B cell (primary cell): ENCODE data around the gene ANO2. TPM values are rescaled to one million over a fixed set of nuclear protein-coding genes. Genes with fewer than 3 reads are reported as not detected.

Source experiments
- ATAC-seq: fragments of 200-7000 bp; cut with Tn5 transposase; one replicate; pipeline ENCODE4 v1.10.0; 2021; ENCODE audit warnings: low read depth, mild to moderate bottlenecking, moderate number of reproducible peaks, moderate library complexity
- CTCF ChIA-PET: fragments of 350-600 bp; sonication (Branson Sonifier 250); formaldehyde crosslinking; loops from one replicate; lab custom pipeline; 2021; ENCODE audit warnings: antibody characterized with exemption, inconsistent platforms; lab: Charles Lee
- POLR2A ChIA-PET: fragments of 350-600 bp; sonication (Branson Sonifier 250); formaldehyde crosslinking; loops from one replicate; lab custom pipeline; 2021; ENCODE audit warnings: antibody characterized with exemption; lab: Charles Lee
- DNase-seq: peaks from one replicate; pipeline ENCODE4 v3.0.0; 2013
- H2AFZ ChIP-seq: 2 replicates; pipeline ENCODE4 v1.6.1; 2012; ENCODE audit warnings: mild to moderate bottlenecking, low read depth, low read length; ENCODE audit not compliant: insufficient read depth, poor library complexity, severe bottlenecking
- H3K27ac ChIP-seq, 2 donors: 1 replicate in 1 of 2; 2 replicates in 1 of 2; pipeline ENCODE4 v1.5.1; 2012 to 2013; ENCODE audit warnings: low read length in 2 of 2, mild to moderate bottlenecking in 2 of 2, moderate library complexity in 1 of 2
- H3K27me3 ChIP-seq, 4 experiments: fragments of 200-600 bp in 1 of 4; sonication (generic) in 1 of 4; replicated peaks in 1 of 4; 1 replicate in 2 of 4; 2 replicates in 2 of 4; pipeline versions ENCODE4 v1.6.1 to v1.7.0; 2013 to 2016; ENCODE audit warnings: low read length in 3 of 4, mild to moderate bottlenecking in 2 of 4, mixed read lengths in 1 of 4, moderate library complexity in 1 of 4; ENCODE audit not compliant: insufficient read depth in 4 of 4, control insufficient read depth in 3 of 4; ENCODE audit errors: control extremely low read depth in 1 of 4
- H3K36me3 ChIP-seq, 2 experiments: replicated peaks in 1 of 2; 1 replicate in 1 of 2; 2 replicates in 1 of 2; pipeline versions ENCODE4 v1.6.1 to v1.7.1; 2013; ENCODE audit warnings: low read length in 1 of 2; ENCODE audit not compliant: insufficient read depth in 2 of 2, control insufficient read depth in 1 of 2; ENCODE audit errors: control extremely low read depth in 1 of 2, extremely low read depth in 1 of 2
- H3K4me1 ChIP-seq, 2 donors: fragments of 200-600 bp in 1 of 2; sonication (generic) in 1 of 2; 1 replicate in 1 of 2; 2 replicates in 1 of 2; pipeline versions ENCODE4 v1.5.1 to v1.6.1; 2013 to 2017; ENCODE audit warnings: low read length in 2 of 2; ENCODE audit not compliant: control insufficient read depth in 2 of 2, insufficient read depth in 2 of 2
- H3K4me2 ChIP-seq: replicated peaks from 2 replicates; pipeline ENCODE3; 2012; ENCODE audit warnings: mild to moderate bottlenecking, low read depth, low read length; ENCODE audit not compliant: poor library complexity, severe bottlenecking
- H3K4me3 ChIP-seq, 5 experiments: fragments of 200-600 bp in 1 of 5; sonication (generic) in 1 of 5; 1 replicate in 3 of 5; 2 replicates in 2 of 5; pipeline versions ENCODE4 v1.5.1 to v1.7.0; 2011 to 2016; ENCODE audit warnings: low read length in 4 of 5, mild to moderate bottlenecking in 4 of 5, low read depth in 2 of 5, control low read depth in 1 of 5, moderate library complexity in 1 of 5; ENCODE audit not compliant: insufficient read depth in 1 of 5; ENCODE audit errors: control extremely low read depth in 1 of 5, extremely low read depth in 1 of 5
- H3K79me2 ChIP-seq: fragments of 200-600 bp; sonication (generic); one replicate; pipeline ENCODE4 v1.6.0; 2016; ENCODE audit warnings: low read length; ENCODE audit not compliant: control insufficient read depth, insufficient read depth
- H3K9ac ChIP-seq: fragments of 200-600 bp; sonication (generic); 2 replicates; pipeline ENCODE4 v1.6.1; 2017; ENCODE audit warnings: mild to moderate bottlenecking, low read length, moderate library complexity
- H3K9me3 ChIP-seq, 3 donors: one replicate each; pipeline versions ENCODE4 v1.6.1 to v1.7.1; 2013; ENCODE audit warnings: low read length in 2 of 3; ENCODE audit not compliant: control insufficient read depth in 2 of 3, insufficient read depth in 1 of 3; ENCODE audit errors: control extremely low read depth in 1 of 3
- H4K20me1 ChIP-seq: 2 replicates; pipeline ENCODE4 v1.6.0; 2012; ENCODE audit warnings: mild to moderate bottlenecking, low read length; ENCODE audit not compliant: insufficient read depth, control insufficient read depth, poor library complexity, severe bottlenecking
- H3K27ac Mint-ChIP-seq: one replicate; pipeline ENCODE4 v1.8.0; 2021; ENCODE audit warnings: mixed read lengths
- H3K27me3 Mint-ChIP-seq: one replicate; pipeline ENCODE4 v1.8.0; 2021; ENCODE audit warnings: mixed read lengths
- H3K4me1 Mint-ChIP-seq: one replicate; pipeline ENCODE4 v1.8.0; 2021; ENCODE audit warnings: mixed read lengths
- H3K4me3 Mint-ChIP-seq: one replicate; pipeline ENCODE4 v1.8.0; 2021; ENCODE audit warnings: mixed read lengths
- H3K9me3 Mint-ChIP-seq: one replicate; pipeline ENCODE4 v1.8.0; 2022; ENCODE audit warnings: mixed read lengths; ENCODE audit not compliant: insufficient read depth
- EZH2 ChIP-seq: IDR thresholded peaks from 2 replicates; pipeline ENCODE4 v1.6.1; 2012; ENCODE audit warnings: borderline replicate concordance, low read depth, mild to moderate bottlenecking, moderate library complexity, low read length; ENCODE audit not compliant: insufficient read depth, poor library complexity, severe bottlenecking
- WGBS: methylation state at CpG from one replicate; pipeline ENCODE4 v1.1.5; 2013; ENCODE audit warnings: missing lambda C conversion rate; ENCODE audit not compliant: insufficient coverage; 5-methylcytosine and 5-hydroxymethylcytosine counted together
- intact Hi-C: fragments of 100-400 bp; cut with micrococcal nuclease; formaldehyde crosslinking; loops from one replicate; pipeline ENCODE4 v1.10.0; 2022
- polyA plus RNA-seq: library from polyadenylated mRNA; depleted of rRNA; stranded (reverse); fragments of >200 nt; gene quantifications from 2 replicates; pipeline ENCODE4 v1.2.3, GENCODE V29; 2012
- total RNA-seq, 2 donors: library from RNA; stranded (reverse); fragments of 120-200 nt in 1 of 2; gene quantifications; 1 replicate in 1 of 2; 2 replicates in 1 of 2; pipeline versions ENCODE4 v1.2.3 to v1.2.4, GENCODE V29; 2013 to 2022
- TF ChIP-seq, protein P1 (sequence below): fragments of 200-600 bp; IDR thresholded peaks from one replicate; pipeline ENCODE4 v1.8.0; 2022; ENCODE audit warnings: antibody characterized with exemption, mild to moderate bottlenecking

ANO2 gene
- total and polyA plus RNA-seq, 2 donors (not counting 1 experiment from before 2014, with no cell fraction given), result not detected

DNA sequence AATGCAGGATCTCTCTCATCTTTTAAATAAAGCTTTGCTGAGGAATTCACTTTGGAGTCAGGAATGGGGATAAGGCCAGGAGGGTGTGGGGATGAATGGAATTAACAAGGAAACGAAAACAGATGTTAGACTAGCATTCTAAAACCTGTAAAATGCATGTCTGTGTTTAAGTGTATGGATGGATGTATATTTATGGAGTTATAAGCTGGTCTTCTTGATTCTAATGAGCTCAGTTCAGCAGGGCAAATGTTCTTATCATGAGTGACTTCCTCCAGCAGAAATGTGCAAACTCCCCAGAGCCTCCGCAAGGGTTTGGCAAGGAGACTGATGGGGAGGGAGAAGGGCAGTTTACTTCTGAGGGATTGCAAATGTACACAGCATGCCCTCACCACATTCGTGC, 364.0 kb downstream of the ANO2 start:
- no peak overlapping the region for H3K27ac ChIP-seq
- no peaks in the 10 kb centered on the region for H3K9me3 ChIP-seq
- H3K27ac Mint-ChIP-seq, result no peak overlapping the region
- no peak overlapping the region for H3K4me3 Mint-ChIP-seq
- no peaks in the 10 kb centered on the region for H3K79me2 ChIP-seq
- no peaks in the 10 kb centered on the region for H3K4me1 ChIP-seq
- WGBS, result 46% methylated on average over 2 of the region's 3 CpGs
- intact Hi-C loops, result no loop called here
- no peaks in the 10 kb centered on the region for H3K36me3 ChIP-seq
- ChIA-PET CTCF (interaction anchor here (0.5 kb wide), 1 partner anchor 30 kb away, joined by 3 read pairs; no protein-coding TSS in a partner anchor), POLR2A (no interaction called here)
- H3K4me1 Mint-ChIP-seq, result no peaks in the 10 kb centered on the region
- H3K9me3 Mint-ChIP-seq, result no peaks in the 10 kb centered on the region
- H3K27me3 Mint-ChIP-seq, result peaks cover 16% of the 10 kb centered on the region
- no peaks in the 10 kb centered on the region for H4K20me1 ChIP-seq
- DNase-seq, result no peak
- no peak overlapping the region for H2AFZ ChIP-seq
- no peak overlapping the region for H3K9ac ChIP-seq
- ATAC-seq, result no peak
- TF ChIP-seq, protein P1, sequence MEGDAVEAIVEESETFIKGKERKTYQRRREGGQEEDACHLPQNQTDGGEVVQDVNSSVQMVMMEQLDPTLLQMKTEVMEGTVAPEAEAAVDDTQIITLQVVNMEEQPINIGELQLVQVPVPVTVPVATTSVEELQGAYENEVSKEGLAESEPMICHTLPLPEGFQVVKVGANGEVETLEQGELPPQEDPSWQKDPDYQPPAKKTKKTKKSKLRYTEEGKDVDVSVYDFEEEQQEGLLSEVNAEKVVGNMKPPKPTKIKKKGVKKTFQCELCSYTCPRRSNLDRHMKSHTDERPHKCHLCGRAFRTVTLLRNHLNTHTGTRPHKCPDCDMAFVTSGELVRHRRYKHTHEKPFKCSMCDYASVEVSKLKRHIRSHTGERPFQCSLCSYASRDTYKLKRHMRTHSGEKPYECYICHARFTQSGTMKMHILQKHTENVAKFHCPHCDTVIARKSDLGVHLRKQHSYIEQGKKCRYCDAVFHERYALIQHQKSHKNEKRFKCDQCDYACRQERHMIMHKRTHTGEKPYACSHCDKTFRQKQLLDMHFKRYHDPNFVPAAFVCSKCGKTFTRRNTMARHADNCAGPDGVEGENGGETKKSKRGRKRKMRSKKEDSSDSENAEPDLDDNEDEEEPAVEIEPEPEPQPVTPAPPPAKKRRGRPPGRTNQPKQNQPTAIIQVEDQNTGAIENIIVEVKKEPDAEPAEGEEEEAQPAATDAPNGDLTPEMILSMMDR, result no peak
- no peak for TF ChIP-seq EZH2
- no peaks in the 10 kb centered on the region for H3K27me3 ChIP-seq
- H3K4me2 ChIP-seq, result no peak overlapping the region
- H3K4me3 ChIP-seq, result no peak overlapping the region

DNA sequence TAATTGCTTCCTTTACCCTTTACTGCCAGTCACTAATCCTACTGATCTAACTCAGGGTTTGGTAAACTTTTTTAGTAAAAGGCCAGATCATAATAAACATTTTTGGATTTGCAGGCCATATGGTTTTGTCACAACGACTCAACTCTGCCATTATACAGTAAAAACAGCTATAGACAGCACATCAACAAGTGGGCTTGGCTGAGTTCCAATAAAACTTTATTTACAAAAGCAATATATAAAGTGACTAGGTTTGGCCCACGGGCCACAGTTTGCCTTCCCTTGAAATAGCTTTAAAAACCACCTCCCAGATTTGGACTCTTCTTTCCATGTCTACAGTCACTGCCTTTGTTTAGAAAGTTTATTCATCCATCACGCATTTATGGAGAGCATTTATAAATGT, 366.3 kb downstream of the ANO2 start:
- Mint-ChIP-seq H3K27ac (no peak overlapping the region), H3K4me1 (no peaks in the 10 kb centered on the region), H3K9me3 (no peaks in the 10 kb centered on the region), H3K4me3 (no peak overlapping the region), H3K27me3 (peaks cover 22% of the 10 kb centered on the region)
- WGBS, result no CpG with 5 or more reads among the region's 3 CpGs
- no peaks in the 10 kb centered on the region for H3K9me3 ChIP-seq
- no peaks in the 10 kb centered on the region for H3K79me2 ChIP-seq
- no peaks in the 10 kb centered on the region for H3K27me3 ChIP-seq
- H3K9ac ChIP-seq, result no peak overlapping the region
- no peaks in the 10 kb centered on the region for H3K4me1 ChIP-seq
- ChIA-PET CTCF (no interaction called here), POLR2A (no interaction called here)
- H3K4me2 ChIP-seq, result no peak overlapping the region
- H4K20me1 ChIP-seq, result no peaks in the 10 kb centered on the region
- no peaks in the 10 kb centered on the region for H3K36me3 ChIP-seq
- no peak for DNase-seq
- TF ChIP-seq, protein P1, result no peak
- no peak for TF ChIP-seq EZH2
- ATAC-seq, result no peak
- intact Hi-C loops, result no loop called here
- no peak overlapping the region for H3K27ac ChIP-seq
- H3K4me3 ChIP-seq, result no peak overlapping the region
- H2AFZ ChIP-seq, result no peak overlapping the region
